Posterior cingulate gyrus (tissue), 11 donors: Measurements from ENCODE around the gene UTP11.
A peak's percentile ranks its signal among the peaks of the same experiment; 100 is the strongest.
"Not testable (repeated sequence)": the region's sequence is repeated elsewhere in the genome, so short reads cannot be mapped to it uniquely, and the experiment has no call there.

Source experiments
- DNase-seq, 10 donors: peaks; one replicate each; pipeline versions ENCODE4 v3.0.0 to v3.0.0-alpha.2; 2020 to 2021; ENCODE audit warnings: mixed read lengths in 3 of 10
- intact Hi-C: fragments of 100-400 bp; cut with DNase I; formaldehyde crosslinking; loops from one replicate; pipeline ENCODE4 v1.15.1; 2023

UTP11 gene, protein sequence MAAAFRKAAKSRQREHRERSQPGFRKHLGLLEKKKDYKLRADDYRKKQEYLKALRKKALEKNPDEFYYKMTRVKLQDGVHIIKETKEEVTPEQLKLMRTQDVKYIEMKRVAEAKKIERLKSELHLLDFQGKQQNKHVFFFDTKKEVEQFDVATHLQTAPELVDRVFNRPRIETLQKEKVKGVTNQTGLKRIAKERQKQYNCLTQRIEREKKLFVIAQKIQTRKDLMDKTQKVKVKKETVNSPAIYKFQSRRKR

DNA sequence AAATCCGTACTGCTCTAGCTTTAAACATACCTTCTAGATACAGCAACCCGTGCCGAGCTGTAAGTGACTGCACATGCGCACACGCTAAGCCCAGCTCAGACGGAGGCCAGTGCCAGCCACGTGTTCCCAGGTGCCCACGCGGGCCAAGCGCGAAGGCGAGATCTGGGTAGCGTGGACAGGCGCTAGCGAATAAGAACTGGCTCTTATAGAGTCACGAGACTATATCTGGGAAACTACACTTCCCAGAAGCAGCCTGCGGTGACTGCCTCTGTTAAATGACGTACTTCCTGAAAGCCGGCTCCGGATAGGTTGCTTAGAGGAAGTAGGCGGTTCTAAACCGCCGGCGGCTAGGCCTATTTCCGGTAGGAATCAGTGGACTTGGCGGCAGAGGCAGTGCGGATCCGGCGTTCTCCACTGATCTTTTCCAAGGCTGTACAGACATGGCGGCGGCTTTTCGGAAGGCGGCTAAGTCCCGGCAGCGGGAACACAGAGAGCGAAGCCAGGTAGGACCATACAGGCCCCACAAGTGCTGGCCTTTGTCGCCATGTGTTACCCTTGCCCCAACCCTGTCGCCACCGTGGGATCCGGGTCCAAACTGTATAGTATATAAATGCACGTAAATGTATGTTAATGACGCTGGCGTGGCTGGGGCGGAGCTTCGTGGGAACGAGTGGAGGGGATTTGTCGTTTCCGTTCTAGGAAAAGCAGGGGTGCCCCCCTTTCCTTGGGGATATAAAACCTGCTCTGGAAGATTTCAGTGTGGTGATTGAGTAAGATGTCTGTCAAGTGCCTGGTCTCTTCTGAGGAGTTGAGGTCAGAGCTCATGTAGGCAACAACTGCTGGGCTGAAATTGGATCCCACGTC lies at the start of gene UTP11:
UTP11 (plus strand) TSS at position 372 of the 864 bp plus-strand sequence; CDS start at position 441, 69 bp downstream.
- intact Hi-C loops, result loop anchor here (2.0 kb wide), 1 partner anchor 66 kb away; the partner anchor contains the start of gene INPP5B
- peak; percentile 90 to 99 (median 95) for DNase-seq

DNA sequence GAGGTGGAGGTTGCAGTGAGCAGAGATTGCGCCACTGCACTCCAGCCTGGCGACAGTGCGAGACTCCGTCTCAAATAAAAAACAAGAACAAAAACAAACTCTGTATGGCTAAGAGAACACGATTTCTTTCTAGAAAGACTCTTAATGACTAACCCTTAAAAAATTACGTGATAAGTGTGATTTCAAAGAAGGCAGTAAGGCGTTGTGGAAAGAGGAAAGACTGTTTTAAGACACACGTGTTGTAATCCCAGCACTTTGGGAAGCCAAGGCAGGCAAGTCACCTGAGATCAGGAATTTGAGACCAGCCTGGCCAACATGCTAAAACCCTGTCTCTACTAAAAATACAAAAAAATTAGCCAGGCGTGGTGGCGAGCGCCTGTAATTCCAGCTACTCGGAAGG lies 48.4 kb upstream of the UTP11 start:
- intact Hi-C loops, DNase-seq: not testable (repeated sequence)

DNA sequence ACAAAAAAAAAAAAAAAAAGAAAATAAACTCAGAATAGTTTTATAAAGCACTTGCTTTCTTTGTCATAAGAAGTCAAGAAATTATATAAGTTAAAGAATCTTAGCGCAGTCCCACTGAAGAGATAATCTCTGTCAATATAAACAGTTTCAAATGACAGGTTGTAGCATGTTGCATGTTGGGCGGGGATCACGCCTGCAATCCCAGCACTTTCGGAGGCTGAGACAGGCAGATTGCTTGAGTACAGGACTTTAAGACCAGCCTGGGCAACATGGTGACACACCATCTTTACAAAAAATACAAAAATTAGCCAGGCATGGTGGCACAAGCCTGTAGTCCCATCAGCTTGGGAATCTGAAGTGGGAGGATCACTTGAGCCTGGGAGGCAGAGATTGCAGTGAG lies 47.2 kb upstream of the UTP11 start:
- no peak for DNase-seq
- intact Hi-C loops, result no loop called here

DNA sequence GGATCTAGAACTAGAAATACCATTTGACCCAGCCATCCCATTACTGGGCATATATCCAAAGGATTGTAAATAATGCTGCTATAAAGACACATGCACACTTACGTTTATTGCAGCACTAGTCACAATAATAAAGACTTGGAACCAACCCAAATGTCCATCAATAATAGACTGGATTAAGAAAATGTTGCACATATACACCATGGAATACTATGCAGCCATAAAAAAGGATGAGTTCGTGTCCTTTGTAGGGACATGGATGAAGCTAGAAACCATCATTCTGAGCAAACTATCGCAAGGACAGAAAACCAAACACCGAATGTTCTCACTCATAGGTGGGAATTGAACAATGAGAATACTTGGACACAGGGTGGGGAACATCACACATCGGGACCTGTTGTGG lies 38.9 kb upstream of the UTP11 start:
- intact Hi-C loops, DNase-seq: not testable (repeated sequence)

DNA sequence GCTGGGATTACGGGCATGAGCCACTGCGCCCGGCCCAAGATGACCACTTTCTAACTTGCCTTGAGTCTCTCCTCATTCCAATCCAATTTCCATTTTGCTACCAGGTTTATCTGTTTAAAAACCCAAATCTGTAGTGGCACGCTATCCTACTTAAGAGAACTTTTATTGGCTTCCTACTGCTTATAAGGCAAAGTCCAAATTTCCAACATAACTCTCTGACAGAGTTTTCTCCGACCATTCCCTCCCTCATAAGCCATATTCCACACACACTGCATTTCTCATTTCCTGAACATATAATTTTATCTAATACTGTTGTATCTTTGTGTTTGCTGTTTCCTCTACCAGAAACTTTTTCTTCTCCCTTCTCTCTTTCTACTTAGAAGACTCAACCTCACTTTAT lies 38.0 kb upstream of the UTP11 start:
- no peak for DNase-seq
- intact Hi-C loops, result no loop called here

DNA sequence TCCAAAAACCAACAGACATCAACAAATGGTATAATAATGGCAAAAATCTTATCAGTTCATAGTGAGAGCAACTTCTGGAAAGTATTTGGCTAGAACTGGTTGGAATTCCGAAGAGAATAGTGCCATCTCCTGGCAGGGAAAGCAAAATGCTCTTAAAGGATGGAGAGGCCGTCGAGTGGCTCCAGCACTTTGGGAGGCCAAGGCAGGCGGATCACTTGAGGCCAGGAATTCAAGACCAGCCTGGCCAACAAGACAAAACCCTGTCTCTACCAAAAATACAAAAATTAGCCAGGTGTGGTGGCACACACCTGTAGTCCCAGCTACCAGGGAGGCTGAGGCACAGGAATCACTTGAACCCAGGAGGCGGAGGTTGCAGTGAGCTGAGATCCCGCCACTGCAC lies 37.5 kb upstream of the UTP11 start:
- DNase-seq, result peak in 1 of 10 donors; percentile 68
- intact Hi-C loops, result not testable (repeated sequence)

DNA sequence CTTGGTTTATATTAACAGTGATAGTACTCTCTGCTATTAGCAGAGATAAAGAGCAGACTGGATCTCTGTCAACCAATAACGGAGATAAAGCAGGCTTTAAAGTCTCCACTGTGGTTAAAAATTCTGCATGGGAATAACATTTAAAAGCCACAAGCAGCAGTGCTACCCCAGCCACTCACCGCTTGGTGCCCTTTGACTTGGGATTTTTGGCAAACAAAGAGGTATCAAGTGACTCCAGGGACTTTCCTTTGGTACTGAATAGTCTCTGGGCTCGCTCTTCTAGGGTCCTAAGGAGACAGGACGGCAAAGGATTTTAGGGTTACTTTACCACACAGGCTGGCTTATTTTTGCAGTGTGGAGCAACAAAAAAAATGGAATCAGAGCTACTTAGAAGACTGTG lies 34.0 kb upstream of the UTP11 start:
- DNase-seq, result no peak
- intact Hi-C loops, result no loop called here

DNA sequence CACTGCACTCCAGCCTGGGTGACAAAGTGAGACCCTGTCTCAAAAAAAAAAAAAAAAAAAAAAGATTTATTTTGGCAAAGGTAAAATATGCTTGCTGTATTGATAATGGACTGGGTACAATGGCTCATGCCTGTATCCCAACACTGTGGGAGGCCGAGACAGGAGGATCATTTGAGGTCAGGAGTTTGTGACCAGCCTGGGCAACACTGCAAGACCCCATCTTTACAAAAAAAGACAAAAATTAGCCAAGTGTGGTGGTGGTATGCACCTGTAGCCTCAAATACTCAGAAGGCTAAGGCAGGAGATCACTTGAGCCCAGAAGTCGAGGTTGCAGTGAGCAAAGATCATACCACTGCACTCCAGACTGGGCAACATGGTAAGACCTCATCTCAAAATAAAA lies 29.0 kb upstream of the UTP11 start:
- intact Hi-C loops, result no loop called here
- DNase-seq, result peak in 1 of 10 donors; percentile 13

DNA sequence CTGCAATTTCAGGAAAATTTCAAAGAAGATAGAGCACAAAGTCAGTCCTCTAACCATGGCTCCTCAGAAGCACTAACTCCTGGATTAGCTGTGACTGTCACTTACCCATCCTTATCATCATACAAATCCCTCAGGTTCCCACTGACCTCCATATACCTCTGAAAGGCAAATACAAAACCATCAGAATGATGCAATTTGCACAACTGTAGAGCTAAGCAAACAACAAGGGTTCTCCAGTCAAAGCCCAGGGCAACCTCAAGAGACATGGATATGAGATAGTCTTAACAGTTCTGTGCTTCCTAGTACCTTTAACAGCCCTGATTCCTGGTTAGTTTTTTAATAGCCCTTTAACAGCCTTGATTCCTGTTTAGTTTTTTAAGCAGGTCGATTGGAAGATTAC lies 24.9 kb upstream of the UTP11 start:
- DNase-seq, result no peak
- intact Hi-C loops, result no loop called here

DNA sequence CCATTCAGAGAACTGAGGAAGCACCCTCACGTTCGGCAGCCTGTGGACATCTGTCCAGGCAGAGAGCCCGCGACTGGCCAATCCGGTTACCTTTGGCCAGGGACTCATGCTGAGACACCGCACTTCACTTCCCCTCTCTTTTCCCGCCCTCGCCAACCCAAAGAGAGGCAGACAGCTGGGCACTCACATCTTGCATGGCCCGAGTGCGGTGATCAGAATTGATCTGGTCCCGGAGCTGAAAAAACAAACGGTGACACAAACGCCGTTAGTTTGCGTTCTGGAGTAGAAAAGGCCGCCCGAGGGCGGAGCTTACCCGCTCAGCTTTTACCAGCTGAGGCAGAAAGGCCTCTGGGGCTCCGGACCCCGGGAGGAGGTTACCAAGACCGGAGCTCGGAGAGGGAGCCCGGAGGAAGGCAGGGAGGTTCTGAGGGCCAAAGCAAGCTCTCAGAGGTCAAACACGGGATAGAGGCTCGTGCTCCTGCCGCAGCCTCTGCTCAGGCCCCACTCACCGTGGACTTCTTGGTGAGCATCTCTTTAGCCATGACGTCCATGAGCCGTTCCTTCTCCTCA lies 23.1 kb upstream of the UTP11 start:
- peak in 2 of 10 donors; percentile 15 to 35 for DNase-seq
- intact Hi-C loops, result no loop called here

DNA sequence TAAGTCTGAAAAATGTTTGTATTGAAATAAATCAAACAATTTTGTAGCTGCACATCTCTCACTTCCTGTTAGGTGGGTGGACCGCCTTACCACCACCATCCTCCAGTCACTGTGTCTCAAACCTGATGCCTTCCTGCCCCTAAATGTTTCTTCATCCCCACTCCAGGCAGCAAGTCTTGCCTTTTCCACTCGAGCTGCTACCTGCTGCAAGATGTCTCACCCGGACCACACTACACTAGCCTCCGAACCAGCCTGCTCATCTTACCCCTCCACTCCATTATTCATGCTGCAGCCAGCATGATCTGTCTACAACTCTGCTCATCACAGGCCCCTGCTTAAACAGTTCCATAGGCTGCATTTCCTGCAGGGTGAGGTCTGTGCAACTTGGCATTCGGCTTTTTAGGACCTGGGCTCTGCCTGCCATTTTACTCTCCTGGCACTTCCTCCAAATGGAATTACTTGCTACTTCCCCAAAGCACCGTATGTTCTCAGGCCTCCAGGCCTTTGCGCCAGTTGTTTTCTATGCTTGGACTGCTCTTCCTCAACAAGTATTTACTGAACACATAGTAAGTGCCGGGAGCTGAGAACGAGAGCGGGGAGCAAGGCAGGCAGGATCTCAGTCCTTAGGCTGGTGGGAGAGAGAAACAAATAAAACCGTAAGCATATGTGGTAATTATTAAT lies 17.5 kb upstream of the UTP11 start:
- intact Hi-C loops, result no loop called here
- DNase-seq, result no peak

DNA sequence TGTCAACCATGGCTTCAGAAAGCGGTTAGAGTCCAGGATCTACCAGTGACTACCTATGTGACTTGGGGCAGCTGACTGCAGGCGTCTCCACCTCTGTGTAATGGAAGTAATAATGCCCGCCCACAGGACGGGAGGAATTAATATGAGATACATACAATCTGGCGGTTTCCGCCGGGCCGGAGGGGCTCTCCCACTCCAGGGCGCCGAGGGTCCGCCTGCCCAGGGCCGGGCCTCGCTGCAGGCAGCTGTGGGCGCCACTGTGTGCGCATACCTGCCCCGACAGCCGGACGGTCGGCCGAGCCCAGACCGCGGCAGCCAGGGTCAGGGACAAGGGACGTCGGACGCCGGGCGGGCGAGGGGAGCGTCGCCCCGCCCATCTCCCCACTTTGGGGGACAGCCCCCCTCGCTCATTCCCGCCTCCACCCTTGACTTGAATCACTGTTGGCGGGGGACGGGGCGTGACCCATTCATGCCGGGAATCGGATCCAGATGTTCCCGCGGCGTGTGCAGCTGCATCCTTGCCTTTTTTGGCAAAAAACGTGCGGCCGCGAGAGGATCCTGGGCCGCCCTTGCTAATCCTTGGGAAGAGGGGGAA lies 16.7 kb upstream of the UTP11 start:
- intact Hi-C loops, result no loop called here
- DNase-seq, result peak in 1 of 10 donors; percentile 80

DNA sequence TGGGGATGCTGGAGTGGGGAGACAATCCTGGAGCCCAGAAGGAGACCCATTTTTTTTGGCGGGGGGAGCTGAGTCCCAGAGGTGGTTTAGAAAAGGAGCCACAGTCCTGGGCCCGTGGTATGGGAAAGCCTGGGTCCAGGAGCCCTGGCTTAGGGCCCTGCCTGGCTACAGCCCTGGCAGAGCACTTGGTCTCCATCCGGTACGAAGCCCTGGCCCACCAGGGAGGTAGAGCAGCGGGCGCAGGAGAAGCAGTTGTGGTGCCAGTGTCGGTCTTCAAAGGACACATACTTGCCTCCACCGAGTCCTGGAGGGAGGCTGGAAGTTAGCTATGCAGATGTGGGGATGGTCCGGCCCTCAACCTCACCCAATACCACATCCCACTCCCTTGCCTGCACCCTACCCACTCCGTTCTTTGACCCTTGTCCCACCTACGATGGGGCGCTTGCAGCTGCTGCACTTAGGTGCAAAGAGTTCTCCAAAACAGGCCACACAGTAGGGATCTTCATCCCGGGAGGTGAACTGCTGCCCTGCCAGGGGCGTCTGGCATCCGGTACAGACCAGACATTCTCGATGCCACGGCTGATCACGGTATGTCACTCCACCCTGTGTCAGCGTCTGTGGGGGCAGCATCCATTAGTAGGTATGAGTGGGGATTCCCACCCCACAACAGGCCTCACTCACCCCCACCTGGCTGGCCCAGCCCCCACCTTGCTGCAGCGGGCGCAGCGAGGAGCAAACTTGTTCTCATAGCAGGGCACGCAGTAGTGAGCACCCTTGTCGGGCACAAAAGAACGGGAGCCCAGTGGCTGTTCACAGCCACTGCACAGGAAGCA lies 15.1 kb upstream of the UTP11 start:
- no peak for DNase-seq
- intact Hi-C loops, result no loop called here

DNA sequence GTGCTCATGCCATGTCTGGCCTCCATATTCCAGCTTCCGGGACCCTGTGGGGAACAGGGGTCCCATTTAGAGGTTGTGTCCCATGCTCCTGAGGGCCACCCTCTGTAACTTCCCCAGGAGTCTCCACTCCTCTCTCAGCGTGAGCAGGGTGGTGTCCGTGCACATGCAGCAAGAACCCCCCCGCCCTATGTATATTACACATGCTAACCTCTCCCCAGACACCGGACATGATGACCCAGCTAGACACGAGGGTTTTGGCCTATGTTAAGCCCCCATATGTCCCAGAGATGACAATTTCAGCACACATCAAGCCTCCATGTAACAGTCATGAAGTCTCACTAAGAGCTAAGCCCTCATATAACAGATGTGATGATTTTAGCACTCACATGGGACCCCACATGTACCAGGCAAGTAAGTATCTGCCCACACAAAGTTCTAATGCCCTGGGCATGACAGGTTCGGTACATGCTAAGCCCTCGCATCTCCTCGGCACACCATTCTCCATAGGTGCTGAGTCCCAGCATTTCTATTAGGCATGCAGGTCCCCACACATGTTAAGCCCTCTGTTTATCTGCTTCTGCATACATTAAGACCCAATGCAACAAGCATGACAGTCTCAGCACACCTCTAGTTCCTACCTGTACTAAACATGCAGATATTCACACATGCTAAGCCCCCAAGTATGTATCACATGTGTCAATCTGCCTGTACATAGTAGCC lies 14.3 kb upstream of the UTP11 start:
- intact Hi-C loops, result no loop called here
- DNase-seq, result no peak

DNA sequence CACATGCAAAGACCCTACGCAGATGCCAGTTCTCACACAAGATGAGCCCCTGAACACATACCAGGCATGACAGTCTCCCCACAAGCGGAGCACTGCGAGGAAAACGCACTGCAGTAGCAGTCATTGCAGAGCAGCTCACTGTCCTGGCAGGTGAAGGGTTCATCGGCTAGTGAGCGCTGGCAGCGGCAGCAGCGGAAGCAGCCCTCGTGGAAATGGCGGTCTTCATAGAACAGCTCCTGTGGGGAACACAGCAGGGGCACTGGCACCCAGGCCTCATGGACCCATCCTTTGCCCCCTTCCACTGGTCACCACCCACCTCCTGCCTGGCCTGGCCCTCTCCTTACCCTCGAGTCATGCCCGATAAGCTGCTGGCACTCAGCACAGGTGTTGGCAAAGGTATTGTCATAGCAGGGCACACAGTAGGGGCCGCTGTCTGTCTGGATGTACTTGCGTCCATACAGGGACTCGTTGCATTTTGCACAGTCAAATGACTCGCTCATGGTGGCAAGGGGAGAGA lies 13.6 kb upstream of the UTP11 start:
- intact Hi-C loops, result no loop called here
- no peak for DNase-seq

DNA sequence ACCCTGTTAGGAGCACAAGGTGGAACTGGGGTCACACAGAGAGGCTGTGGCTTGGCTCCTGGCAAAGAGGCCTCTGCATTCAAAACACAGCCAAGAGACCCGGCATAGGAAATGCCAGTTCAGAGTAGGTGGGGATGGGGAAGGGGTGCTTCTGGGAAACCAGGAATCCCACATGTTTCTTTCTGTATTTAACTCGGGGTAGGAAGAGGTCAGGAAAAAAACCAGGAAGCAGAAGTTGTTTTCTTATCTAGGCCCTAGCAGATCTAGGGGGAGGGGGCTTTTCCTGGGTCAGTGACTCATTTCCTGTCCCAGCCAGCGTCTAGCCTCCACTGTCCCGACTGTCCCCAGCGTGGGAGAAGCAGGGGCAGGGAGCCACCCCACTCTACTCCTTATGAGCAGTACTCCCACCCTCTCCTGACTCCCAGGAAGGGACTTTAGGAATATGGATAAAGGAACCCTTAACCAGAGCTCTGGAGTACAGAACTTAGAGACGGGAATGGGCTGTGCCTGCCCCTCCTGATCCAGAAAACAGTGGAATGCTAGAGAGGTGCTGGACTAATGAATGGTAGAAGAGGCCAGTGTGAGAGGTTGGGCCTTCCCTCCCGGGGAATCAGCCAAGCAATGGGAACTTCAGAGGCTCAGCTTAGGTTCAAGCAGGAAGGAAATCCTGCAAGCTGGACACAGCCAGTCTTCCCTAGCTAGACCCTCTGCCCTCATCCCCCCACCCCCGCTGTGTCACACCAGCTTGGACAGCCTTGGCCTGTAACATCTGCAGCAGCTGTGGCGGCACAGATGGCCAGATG lies 12.9 kb upstream of the UTP11 start:
- DNase-seq, result no peak

DNA sequence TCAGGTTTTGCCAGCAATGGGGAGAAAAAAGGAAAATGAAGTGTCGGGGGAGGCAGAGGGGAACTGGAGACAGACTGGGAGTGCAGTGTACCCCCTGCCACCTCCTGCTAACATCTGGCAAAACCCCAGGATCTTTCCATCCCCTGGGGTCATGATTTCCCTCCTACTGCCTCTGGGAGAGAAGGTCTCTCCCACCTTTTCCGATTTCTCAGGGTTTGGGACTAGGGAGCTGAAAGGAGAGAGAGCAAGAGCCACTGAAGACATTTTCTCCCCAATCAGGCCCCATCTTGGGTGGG lies 12.4 kb upstream of the UTP11 start:
- intact Hi-C loops, result no loop called here
- DNase-seq, result no peak

More for the DNA sequence above, 12.9 kb upstream of the UTP11 start:
- intact Hi-C loops, result no loop called here
